OCI-LY3 (cell line): ENCODE measurements around the gene MRGPRE.

Experiments used
- H2AFZ ChIP-seq: fragments of 200-600, 300-600 bp; shearing (Covaris generic); 2 replicates; pipeline ENCODE4 v1.6.0; 2014; ENCODE audit warnings: antibody characterized with exemption, low read depth, low read length
- H3K27ac ChIP-seq: fragments of 200-600, 300-600 bp; sonication (generic); 2 replicates; pipeline ENCODE4 v1.5.1; 2014; ENCODE audit warnings: mild to moderate bottlenecking, low read length, moderate library complexity, mixed read lengths
- H3K27me3 ChIP-seq: fragments of 200-600, 300-600 bp; sonication (generic); 2 replicates; pipeline ENCODE4 v1.6.1; 2014; ENCODE audit warnings: low read depth, low read length, mixed read lengths
- H3K36me3 ChIP-seq: fragments of 200-600, 300-600 bp; sonication (generic); replicated peaks from 2 replicates; pipeline ENCODE3; 2014; ENCODE audit warnings: low read depth, low read length, mixed read lengths
- H3K4me1 ChIP-seq: fragments of 300-600, 200-600 bp; sonication (generic); 2 replicates; pipeline ENCODE4 v1.6.1; 2014; ENCODE audit warnings: low read length, mixed read lengths
- H3K4me2 ChIP-seq: fragments of 200-600, 300-600 bp; sonication (generic); 2 replicates; pipeline ENCODE4 v1.6.1; 2014; ENCODE audit warnings: low read length, mixed read lengths
- H3K4me3 ChIP-seq: fragments of 300-600, 200-600 bp; sonication (generic); 2 replicates; pipeline ENCODE4 v1.5.1; 2014; ENCODE audit warnings: antibody characterized with exemption, mild to moderate bottlenecking, low read length, moderate library complexity
- H3K79me2 ChIP-seq: fragments of 300-600, 200-600 bp; shearing (Covaris generic); 2 replicates; pipeline ENCODE4 v1.6.1; 2014; ENCODE audit warnings: mild to moderate bottlenecking, low read length, mixed read lengths
- H3K9ac ChIP-seq: fragments of 300-600, 200-600 bp; shearing (Covaris generic); 2 replicates; pipeline ENCODE4 v1.6.0; 2014; ENCODE audit warnings: mild to moderate bottlenecking, low read length, moderate library complexity
- H3K9me3 ChIP-seq: fragments of 200-600, 300-600 bp; shearing (Covaris generic); 2 replicates; pipeline ENCODE4 v1.6.1; 2014; ENCODE audit warnings: low read length, mixed read lengths; ENCODE audit not compliant: insufficient read depth
- H4K20me1 ChIP-seq: fragments of 200-600, 300-600 bp; sonication (generic); 2 replicates; pipeline ENCODE4 v1.6.1; 2016; ENCODE audit warnings: low read length, mixed read lengths; ENCODE audit not compliant: insufficient read depth
- CTCF ChIP-seq: fragments of 200-600, 300-600 bp; sonication (generic); IDR thresholded peaks from 2 replicates; pipeline ENCODE4 v1.5.1; 2014; ENCODE audit warnings: antibody characterized with exemption, low read length, low read depth
- EZH2phosphoT487 ChIP-seq: fragments of 200-600 bp; shearing (Covaris generic); IDR thresholded peaks from 2 replicates; pipeline ENCODE4 v1.6.1; 2018; ENCODE audit warnings: antibody characterized with exemption, mixed run types, low read depth

The MRGPRE gene

GRCh38 chr11:3189196-3189843 lies 42.9 kb downstream of the MRGPRE start:
- Histone ChIP-seq H3K36me3 (no peaks in the 10 kb centered on the region), H3K4me1 (no peaks in the 10 kb centered on the region), H4K20me1 (no peaks in the 10 kb centered on the region), H3K9me3 (no peaks in the 10 kb centered on the region), H2AFZ (no peak overlapping the region), H3K4me3 (no peak overlapping the region), H3K27me3 (no peaks in the 10 kb centered on the region), H3K79me2 (no peaks in the 10 kb centered on the region), H3K9ac (no peak overlapping the region), H3K27ac (no peak overlapping the region), H3K4me2 (no peak overlapping the region)
- TF ChIP-seq CTCF = no peak
- no peak for TF ChIP-seq EZH2phosphoT487

GRCh38 chr11:3188496-3189195 lies 43.6 kb downstream of the MRGPRE start:
- Histone ChIP-seq H3K4me1 (no peaks in the 10 kb centered on the region), H4K20me1 (no peaks in the 10 kb centered on the region), H3K27ac (no peak overlapping the region), H2AFZ (no peak overlapping the region), H3K4me3 (no peak overlapping the region), H3K27me3 (no peaks in the 10 kb centered on the region), H3K79me2 (no peaks in the 10 kb centered on the region), H3K4me2 (no peak overlapping the region), H3K9ac (no peak overlapping the region), H3K9me3 (no peaks in the 10 kb centered on the region), H3K36me3 (no peaks in the 10 kb centered on the region)
- TF ChIP-seq EZH2phosphoT487 = no peak
- no peak for TF ChIP-seq CTCF

GRCh38 chr11:3186166-3186953 lies 45.9 kb downstream of the MRGPRE start:
- no peak overlapping the region for H2AFZ ChIP-seq
- H3K4me1 ChIP-seq = no peaks in the 10 kb centered on the region
- H3K9me3 ChIP-seq = no peaks in the 10 kb centered on the region
- H3K36me3 ChIP-seq = no peaks in the 10 kb centered on the region
- H3K27me3 ChIP-seq = no peaks in the 10 kb centered on the region
- no peaks in the 10 kb centered on the region for H4K20me1 ChIP-seq
- TF ChIP-seq CTCF (no peak), EZH2phosphoT487 (no peak)
- no peak overlapping the region for H3K9ac ChIP-seq
- no peak overlapping the region for H3K4me3 ChIP-seq
- no peak overlapping the region for H3K27ac ChIP-seq
- H3K4me2 ChIP-seq = no peak overlapping the region
- no peaks in the 10 kb centered on the region for H3K79me2 ChIP-seq

- no peak overlapping the region for H3K9ac ChIP-seq
- H3K27me3 ChIP-seq = no peaks in the 10 kb centered on the region
- H4K20me1 ChIP-seq = no peaks in the 10 kb centered on the region
- H3K27ac ChIP-seq = no peak overlapping the region
- no peaks in the 10 kb centered on the region for H3K4me1 ChIP-seq
- H2AFZ ChIP-seq = no peak overlapping the region
- no peak overlapping the region for H3K4me3 ChIP-seq
- no peaks in the 10 kb centered on the region for H3K79me2 ChIP-seq
- no peak overlapping the region for H3K4me2 ChIP-seq
- H3K36me3 ChIP-seq = no peaks in the 10 kb centered on the region
- TF ChIP-seq CTCF (no peak), EZH2phosphoT487 (no peak)
- no peaks in the 10 kb centered on the region for H3K9me3 ChIP-seq
Measured at GRCh38 chr11:3184732-3185347, 47.4 kb downstream of the MRGPRE start.
